Measurements from ENCODE around the gene ARHGEF17.
"Not testable (repeated sequence)": the region's sequence is repeated elsewhere in the genome, so short reads cannot be mapped to it uniquely, and the experiment has no call there.

The ARHGEF17 gene

DNA sequence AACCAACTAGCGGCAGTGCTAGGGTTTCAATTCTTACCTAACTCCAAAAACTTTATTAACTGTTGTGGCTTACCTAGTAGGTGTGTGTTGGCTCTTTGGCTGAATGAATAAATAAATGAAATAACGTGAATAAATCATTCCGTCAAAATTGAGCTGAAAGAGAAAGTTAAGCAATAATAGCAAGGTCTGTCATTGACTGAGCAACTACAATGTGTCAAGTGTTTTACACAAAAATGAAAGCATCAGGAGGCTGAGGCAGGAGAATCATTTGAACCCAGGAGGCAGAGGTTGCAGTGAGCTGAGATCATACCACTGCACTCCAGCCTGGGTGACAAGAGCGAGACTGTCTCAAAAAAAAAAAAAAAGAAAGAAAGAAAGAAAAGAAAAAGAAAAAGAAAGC, 33.9 kb upstream of the ARHGEF17 start:
- not testable (repeated sequence) for DNase-seq

DNA sequence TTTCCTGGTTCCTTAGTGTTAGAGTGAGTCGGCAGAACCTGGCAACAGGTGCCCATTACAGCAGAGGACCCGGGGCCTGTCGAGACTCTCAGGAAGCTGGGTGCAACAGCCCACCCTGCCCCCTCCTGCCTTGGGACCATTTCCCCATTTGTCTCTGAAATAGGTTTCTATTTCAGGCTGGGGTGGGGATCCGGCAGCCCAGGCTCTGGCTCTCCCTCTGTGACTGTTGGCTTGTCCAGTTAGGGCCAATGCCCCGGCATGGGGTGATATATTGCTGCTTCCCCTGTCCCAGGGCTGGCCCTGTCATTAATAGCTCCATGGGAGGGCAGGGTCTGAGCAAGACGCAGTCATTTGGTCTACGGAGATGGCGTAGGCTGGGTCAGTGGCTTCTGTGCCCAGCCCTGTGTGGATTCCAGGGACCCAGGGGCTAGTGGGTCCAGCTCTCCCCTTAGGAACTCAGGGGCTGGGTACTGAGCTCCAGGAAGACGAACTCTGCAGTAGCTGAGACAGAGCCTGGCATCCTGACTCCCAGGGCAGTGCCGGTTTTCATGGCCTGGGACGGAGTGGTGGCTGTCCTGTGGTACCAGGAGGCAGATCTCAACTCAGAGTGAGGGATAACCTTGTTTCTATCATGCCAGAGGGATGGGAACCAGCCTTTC, 33.2 kb upstream of the ARHGEF17 start:
- DNase-seq: no peak

DNA sequence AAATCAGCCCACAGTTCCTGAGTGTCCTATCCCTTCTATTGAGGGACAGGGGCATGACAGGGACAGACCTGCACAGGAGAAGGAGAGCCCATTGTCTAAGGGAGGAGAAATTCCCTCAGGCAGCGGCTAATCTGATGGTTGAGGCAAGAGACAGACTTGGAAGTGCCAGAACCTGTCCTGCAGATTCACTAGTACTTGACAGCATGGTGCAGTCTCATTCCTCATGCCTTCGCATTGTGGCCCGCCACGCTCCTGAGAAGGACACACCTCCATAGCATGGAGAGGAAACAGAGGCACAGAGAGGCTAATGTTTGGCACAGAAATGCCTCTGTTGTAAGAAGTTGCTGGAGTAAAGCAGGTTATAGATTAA, 32.7 kb upstream of the ARHGEF17 start:
- no peak for DNase-seq

DNA sequence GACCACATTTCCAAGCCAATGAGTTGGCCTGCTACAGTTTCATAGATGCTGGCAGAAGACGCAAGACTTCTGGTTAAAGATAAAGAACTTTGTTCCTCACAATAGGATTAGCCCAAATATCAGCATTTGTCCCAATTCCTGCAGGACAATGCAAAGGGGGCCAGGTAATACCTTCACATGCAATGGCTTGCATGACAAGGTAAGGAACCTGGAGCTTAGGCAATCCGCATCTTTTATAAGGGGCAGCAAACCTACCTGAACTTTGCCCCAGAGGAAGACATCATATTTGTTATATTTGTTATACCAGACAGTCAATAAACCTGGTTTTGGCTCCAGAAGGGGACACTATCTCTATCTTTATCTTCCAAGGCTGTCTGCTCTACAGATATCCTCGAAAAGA, 30.6 kb upstream of the ARHGEF17 start:
- no peak for DNase-seq

DNA sequence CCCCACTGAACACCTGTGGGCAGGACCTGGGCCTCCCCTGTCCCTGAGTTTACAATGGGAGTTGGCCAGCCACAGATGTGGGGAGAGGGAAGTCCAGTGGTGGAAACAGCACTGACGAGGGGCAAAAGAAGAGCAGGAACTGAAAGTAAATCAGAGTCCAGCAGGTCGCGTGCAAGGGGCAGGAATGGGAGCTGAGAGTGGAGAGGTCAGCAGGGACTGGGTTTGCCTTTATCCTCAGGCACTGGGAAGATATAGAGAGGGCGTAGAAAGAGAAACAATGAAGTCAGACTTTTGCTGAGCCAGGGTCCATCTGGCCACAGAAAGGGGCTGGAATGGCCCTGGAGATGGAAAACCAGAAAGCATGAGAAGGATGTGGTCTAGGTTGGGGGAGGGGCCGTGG, 27.4 kb upstream of the ARHGEF17 start:
- no peak for DNase-seq

DNA sequence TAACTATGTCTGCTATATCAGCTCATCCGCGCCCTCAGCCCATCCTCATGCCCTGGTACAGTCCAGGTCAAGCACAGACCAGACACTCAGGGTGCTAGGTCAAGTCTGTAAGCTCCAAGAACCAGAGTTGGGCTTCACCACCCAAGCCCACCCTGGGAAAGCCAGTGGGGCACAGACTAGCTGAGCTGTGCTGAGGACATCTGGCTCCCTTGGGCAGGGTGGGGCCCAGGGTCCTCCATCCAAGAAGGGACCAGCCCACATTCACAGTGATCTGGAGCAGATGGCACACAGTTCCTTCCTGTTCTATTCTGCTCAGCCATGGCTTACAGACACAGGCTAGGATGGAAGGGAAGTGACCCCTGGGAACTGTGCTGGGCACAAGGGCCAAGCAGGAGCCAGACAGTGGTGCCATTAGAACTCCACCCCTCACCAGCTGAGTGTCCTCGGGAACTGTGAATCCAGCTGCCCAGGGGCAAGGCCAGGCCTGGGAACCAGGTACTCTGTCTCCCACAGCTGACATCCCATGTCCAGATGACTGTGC, 26.8 kb upstream of the ARHGEF17 start:
- DNase-seq: no peak

DNA sequence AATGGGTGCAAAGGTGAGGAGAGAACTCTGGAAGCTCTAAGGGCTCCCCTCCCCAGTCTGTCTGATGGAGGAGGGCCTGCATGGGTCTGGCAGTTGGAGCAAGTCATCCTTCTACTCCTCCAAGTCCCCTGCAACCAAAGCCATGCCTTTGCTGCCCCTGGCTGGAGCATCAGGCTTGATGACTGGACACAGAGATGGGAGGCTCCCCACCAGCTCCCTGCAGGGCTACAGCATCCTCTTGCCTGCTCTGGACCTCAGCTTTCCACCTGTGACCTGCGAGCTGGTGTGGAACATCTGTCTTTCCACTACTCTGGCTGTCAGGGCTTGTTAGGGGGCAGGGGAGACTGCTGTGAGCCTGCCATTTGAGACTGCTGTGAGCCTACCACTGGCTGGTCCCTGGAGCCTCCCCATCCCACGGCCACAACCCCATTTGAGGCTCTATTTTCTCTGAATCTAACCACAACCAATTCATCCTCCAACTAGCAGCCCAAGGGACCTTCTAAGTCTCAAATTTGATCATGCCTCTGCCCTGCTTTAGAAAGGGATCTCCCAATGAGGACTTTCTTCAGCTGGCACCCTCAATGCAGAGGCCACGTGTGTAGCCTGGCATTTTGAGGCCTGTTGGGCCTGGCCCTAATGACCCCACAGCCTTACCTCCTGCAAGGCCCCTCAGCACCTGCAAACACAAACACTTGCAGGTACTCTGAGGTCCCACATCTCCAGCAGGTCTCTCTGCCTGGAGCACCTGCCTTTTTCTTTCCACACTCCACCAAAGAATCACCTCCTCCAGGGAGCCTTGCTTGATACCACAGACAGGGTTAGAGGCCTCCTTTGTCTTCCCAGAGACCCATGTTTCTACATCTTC, 26.0 kb upstream of the ARHGEF17 start:
- no peak for DNase-seq

DNA sequence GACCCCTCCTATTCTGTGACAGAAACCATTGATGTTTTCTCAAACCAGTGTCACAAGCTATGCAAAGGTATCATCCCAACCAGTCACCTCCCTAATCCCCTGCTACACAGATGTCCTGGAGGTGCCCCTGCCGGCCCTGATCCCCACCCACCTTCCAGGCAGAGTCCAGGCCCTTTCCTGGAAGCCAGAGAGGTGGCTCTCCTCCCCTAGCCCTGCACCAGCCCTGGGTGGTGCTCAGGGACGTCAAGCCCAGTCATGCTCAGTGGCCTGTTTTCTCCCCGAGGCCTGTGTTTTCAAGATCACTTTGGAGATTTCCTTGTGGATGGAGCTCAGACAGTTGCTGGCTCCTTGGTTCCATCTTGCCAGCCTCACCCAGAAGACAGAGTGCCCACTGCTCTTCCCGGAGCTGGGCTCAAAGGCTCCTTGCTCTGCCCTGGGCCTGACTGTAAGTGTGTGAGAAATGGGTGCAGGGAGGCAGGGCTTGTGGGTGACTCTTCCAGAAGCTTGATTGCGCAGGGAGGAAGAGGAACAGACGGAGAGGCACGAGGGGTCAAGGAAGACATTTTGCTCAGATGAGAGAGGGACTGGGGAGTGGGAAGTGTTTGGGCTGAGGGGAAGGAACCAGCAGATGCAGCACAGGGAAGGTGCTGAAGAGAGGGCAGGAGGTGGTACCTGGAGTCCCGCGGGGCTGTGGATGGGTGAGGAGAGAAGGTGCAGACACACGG, 24.6 kb upstream of the ARHGEF17 start:
- DNase-seq: no peak

DNA sequence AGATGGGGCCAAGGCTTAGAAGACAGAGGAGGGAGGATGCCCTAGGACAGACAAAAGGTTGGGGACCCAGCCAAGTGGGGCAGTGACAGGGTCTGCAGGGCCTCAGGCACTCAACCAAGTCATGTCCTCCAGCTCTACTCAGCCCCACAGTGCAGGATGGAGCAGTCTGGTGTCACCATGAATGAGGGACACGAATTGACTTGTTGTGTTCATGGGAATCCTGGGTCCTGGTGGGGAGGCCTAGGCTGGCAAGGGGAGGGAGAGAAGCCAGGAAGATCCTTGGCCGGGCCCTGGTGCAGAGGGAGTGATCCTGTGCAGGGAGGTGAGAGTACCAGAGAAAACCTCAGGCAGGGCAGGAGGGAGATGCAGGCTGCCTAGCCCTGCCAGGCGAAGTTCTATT, 24.0 kb upstream of the ARHGEF17 start:
- DNase-seq: no peak

DNA sequence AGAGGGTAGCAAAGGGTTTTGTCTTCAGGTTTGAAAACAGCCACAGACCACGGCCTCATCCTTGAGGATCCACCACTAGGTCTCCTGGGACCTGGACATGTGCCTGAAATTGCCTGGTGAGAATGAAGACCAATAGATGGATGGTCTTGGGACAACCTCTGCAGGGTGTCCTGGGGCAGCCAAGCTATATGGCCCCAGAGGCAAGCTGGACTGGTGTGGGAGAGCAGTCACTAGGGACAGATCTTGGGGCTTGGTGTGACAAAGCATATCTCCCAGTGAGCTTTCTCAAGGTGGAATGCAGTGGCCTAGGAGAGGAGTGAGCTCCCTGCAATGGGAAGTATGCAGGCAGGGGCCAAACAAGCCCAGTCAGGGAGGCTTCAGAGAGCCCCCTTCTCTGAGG, 22.4 kb upstream of the ARHGEF17 start:
- DNase-seq: no peak

DNA sequence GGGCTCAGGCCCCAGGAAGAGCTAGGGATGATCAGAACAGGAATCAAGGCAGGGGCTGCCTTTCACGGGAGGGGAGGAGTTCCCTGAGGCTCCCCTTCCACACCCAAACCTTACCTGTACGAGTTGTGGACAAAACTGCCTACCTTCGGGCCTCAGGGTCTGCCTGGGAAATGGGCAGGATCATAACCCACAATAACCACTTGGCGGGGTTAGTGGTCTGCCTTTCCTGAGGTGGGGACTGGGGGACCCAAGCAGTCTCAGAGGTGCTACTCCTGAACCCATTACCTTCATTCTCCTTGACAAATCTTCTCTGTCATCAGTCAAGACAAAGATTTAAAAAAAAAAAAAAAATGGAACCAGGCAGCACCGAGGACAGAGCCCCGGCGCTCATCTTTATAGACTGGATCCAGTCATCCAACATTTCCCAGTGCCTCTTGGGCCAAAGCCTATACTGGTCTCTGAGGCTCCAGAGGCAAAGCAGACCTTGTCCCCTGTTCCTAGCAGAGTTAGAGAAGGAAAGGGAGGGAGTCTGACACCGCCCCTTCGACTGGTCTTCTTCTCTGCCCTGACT, 21.8 kb upstream of the ARHGEF17 start:
- no peak for DNase-seq

DNA sequence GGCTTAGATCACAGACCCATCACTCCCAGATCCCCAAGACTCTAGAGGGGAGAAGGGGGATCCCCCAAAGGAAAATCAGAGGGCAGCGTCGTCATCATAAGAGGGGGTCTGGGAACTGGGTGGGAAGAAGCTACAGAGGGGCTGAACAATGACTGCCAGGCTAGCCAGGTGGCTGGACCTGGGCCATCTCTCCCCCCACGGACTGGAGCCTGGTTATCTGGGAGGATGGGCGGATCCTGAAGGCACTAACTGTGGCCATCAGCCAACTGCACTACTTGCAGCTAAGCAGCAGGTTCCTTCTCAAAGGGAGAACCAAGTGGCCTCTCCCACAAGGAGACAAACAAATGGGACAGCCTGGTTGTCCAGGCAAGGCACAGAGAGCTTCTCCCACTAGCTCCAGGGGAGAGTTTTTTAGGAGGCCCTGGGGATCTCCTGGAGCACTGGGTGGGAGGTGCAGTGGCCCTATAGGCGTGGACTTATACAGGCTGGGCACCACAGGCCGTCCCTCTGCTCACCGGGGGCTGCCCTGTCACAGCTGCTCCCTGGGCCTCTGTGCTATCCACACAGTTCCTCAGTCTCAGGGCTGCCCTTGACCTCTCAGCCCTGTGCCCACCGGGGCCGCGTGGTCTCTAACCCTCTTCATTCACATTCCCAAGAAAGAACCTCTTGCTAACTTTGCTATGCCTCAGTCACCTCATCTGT, 20.5 kb upstream of the ARHGEF17 start:
- DNase-seq: no peak

DNA sequence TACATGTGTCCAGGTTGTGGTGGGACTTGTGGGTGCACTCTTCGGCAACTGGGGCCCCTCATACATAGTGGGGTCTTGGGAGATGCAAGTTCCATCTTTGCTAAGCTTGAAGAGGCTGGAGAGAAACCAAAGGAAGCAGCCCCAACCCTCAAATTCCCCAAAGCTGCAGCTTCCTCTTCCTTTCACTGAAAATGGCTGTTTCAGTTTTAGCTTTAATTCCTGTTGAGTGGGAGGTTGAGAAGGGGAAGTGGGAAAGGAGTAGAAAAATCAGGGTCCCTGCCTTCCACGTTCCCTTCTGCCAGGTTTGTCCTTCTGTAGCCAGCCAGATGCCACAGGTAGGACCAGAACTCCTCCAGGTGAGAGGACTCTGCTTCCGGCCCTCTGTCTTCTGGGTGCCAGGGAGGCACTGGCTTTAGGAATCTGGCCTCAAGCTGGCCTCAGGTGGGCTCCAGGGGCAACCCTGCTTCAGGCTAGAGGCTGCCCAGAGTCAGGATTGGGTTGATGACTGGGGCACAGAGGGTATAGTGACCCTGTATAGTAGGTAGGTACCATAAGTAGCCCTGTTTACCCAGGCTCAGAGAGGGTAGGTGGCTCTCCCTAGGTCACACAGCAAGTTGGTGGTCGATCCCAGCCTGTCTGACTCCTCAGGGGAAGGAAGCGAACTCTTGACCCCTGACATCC, 19.7 kb upstream of the ARHGEF17 start:
- no peak for DNase-seq

DNA sequence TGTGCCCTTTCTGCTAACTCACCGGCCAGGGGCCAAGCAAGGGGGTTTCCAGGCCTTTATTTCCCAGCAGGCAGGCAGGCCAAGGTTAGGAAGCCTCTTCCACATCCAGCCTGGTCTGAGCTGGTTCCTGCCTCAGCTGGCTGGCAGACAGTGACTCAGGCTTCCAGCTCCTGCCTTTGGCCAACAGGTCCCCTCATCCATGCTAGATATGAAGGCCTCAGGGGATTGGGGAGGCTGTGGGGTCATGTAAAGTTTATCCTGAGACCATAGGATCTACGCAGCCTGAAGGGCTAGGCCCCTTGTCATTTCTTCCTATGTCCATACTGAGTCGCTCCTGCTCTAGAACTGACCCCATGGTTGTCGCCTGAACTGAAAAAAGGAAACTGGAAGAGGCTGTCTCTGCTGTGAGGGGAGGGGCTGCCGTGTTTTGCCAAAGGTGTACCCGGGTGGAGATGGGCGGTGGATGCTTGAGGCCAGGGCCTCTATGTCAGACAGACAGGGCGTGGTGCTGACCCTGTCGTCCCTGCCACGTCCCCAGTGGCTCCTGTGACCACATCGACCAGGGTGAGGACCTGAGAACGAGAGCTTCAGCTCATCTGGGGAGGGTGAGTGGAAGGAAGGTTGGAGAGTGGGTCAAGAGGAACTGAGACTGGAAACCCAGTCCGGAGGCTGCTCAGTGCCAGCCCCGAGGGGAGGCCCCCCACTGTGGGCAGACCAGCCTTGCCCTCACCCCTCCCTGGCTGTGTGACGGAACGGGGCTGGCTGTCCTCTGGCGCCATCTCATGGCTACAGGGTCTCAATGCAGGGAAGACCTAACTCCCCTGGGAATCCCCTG, 19.0 kb upstream of the ARHGEF17 start:
- DNase-seq: peak; percentile 47 to 54

DNA sequence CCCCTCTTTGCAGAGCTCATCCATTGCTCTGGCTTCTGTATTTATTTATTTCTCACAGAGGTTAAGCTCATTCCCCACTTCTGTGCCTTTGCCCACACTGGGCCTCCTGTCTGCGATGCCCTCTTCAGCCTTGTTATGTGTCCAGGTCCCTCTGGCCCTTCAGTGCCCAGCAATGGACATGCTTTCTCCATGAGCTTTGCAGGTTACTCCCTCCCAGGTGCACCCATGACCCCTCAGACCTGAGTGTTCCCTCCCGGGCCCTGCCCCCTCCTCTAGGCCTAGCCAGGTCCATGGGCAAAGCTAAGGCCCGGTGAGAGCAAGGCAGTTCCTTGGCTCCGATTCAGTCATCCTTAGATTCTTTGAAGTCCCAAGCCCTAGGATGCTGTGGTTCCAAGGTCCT, 17.5 kb upstream of the ARHGEF17 start:
- no peak for DNase-seq

DNA sequence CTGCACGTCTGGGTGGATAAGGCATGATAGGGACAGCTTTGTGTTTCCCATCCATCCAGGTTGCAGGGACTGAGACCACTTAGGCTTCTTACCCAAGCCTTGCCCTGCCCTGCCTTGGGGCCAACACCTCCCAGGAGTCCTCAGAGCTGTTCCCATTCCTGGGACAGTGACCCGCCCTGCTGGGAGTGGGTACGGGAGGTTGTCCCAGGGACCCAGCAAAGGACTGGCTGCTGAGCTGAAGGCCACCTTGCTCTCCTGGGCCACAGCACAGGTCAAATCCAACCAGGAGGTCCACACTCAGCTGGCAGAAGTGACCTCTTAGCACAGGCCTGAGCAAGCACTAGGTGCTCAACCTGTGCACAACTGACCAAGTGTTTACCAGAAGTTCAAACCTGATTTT, 16.9 kb upstream of the ARHGEF17 start:
- no peak for DNase-seq

DNA sequence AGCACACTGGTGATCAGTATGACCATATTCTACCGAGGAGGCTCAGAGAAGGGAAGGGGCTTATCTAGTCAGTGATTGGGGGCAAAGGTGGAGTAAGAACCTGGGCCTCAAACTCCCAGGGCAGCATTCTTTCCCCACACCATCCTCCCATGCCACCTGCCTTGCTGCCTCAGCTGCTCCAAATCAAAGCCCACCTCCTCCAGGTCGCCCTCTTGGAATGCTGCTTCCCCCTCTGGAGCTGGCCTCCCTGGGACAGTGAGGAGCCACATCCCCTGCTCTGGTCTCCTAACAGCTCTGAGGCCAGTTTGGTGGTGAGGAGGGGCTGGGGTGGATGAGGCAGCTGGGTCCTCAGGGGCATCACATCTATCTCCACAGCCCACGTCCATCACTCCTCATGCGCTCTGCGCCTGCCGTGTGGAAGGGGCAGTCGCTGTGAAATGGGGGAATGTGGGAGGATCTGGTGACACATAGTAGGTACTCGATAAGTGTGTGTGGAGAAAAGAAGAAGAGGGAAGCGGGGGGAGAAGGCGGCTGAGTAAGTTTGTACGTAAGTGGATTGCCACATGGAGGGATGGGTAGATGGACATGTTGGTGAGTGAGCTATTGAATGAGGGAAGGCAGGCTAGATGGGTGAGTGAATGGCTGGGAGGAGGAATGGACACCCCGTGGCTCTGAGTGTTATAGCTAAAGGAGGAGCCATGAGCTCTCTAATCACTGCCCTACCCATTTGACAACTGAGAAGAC, 16.1 kb upstream of the ARHGEF17 start:
- DNase-seq: no peak

DNA sequence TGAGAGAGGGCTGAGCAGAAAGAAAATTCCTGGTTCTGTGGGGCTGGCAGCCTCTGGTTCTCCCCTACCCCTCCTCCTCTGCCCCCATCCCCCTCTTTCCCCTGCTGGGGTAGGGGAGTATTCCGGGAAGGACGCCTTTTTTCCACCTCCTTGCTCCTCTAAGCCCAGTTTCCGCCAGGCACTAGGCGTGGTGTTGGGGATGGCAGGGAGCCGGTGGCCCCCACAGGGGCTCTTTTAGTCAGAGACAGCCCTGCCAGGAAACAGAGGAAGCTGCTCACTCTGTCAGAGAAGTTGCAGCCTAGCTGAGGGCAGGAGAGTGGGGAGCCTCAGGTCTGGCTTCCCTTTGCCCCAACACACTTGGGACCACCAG, 15.6 kb upstream of the ARHGEF17 start:
- no peak for DNase-seq

DNA sequence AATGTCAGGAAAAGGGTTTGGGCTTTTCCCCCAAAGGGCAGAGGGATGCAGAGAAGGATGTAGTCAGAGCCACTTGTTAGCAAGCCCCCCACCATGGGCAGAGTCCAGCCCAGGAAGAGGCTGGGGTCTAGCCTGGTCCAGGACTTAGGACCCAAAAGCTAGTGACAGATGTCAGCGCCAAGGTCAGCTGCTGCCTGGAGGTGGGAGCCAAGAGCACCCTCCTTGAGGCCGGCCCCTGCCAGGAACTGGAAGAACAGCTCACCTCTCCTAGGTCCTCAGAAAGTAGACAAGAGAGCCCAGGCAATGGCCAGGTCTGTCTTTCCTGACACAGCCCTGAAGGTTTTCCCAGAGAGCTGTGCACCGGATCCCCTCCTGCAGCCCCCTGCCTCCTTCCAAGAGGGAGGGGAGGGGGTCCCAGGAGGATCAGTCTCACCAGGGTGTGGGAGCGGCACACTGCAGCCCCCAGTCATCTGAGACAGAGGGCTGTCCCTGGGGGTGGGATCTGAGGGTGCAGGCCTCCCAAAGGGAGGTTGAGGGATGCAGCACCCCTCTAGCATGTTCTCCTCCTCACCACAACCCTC, 14.6 kb upstream of the ARHGEF17 start:
- no peak for DNase-seq

DNA sequence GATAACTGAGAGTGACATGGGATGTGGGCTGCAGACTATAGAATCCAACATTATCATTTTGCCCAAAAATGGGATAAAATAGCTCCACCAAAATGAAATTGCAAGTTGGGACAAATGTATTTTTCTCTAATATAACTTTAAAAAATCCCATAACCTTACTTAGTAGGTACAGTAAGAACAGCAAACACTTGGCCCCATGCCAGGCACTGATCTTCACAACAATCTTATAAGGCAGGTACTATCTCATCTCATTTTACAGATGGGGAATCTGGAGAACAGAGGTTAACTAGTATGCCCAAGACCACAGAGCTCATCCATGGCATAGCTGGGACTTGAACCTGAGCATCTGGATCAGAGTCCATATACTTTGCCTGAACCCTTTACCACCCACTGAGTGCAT, 13.5 kb upstream of the ARHGEF17 start:
- DNase-seq: no peak
